GM12872 (cell line): ENCODE measurements around the gene ARHGAP24.

Experiments used
- CTCF ChIP-seq: IDR thresholded peaks from 3 replicates; pipeline ENCODE4 v1.5.1; 2011; ENCODE audit warnings: low read depth, mild to moderate bottlenecking, low read length, moderate library complexity; ENCODE audit not compliant: insufficient read depth

Gene ARHGAP24

GRCh38 chr4:85496933-85497332 is 22.0 kb downstream of the ARHGAP24 start:
- TF ChIP-seq CTCF = no peak

GRCh38 chr4:85498068-85498733 is 23.3 kb downstream of the ARHGAP24 start:
- no peak for TF ChIP-seq CTCF

- TF ChIP-seq CTCF = no peak
Observed at GRCh38 chr4:85499573-85499972, 24.6 kb downstream of the ARHGAP24 start.

- TF ChIP-seq CTCF = no peak
Observed at GRCh38 chr4:85500110-85500867, 25.3 kb downstream of the ARHGAP24 start.

- TF ChIP-seq CTCF = no peak
Observed at GRCh38 chr4:85508654-85509053, 33.7 kb downstream of the ARHGAP24 start.

GRCh38 chr4:85509882-85510631 is 35.1 kb downstream of the ARHGAP24 start:
- no peak for TF ChIP-seq CTCF

GRCh38 chr4:85510632-85510984 is 35.7 kb downstream of the ARHGAP24 start:
- TF ChIP-seq CTCF = no peak
